Mesodermal cell (in vitro differentiated cells): Measurements from ENCODE around the gene CTAGE6. TPM values are rescaled to one million over a fixed set of nuclear protein-coding genes. Genes with fewer than 3 reads are reported as not detected.
"Not testable (repeated sequence)": the region's sequence is repeated elsewhere in the genome, so short reads cannot be mapped to it uniquely, and the experiment has no call there.

ENCODE experiments used
- H3K27ac ChIP-seq: 2 replicates; pipeline ENCODE4 v1.7.0; 2013; ENCODE audit warnings: mild to moderate bottlenecking, low read depth, low read length, moderate library complexity; ENCODE audit not compliant: severe bottlenecking
- H3K36me3 ChIP-seq: 2 replicates; pipeline ENCODE4 v1.7.1; 2013; ENCODE audit warnings: mild to moderate bottlenecking, low read length, moderate library complexity; ENCODE audit not compliant: control insufficient read depth, insufficient read depth
- H3K4me1 ChIP-seq: one replicate; pipeline ENCODE4 v1.7.1; 2013; ENCODE audit warnings: mild to moderate bottlenecking, low read length; ENCODE audit not compliant: insufficient read depth, control insufficient read depth, poor library complexity, severe bottlenecking
- H3K4me3 ChIP-seq: 2 replicates; pipeline ENCODE4 v1.7.0; 2013; ENCODE audit warnings: low read length, control low read depth, mild to moderate bottlenecking; ENCODE audit not compliant: insufficient read depth, poor library complexity, severe bottlenecking; ENCODE audit errors: extremely low read depth
- H3K9me3 ChIP-seq: 2 replicates; pipeline ENCODE4 v1.7.1; 2013; ENCODE audit warnings: mild to moderate bottlenecking, low read length, moderate library complexity; ENCODE audit not compliant: control insufficient read depth
- WGBS, 2 experiments: methylation state at CpG; one replicate each; pipeline ENCODE4 v1.1.5; 2013; ENCODE audit warnings: missing lambda C conversion rate in 2 of 2; ENCODE audit not compliant: insufficient coverage in 2 of 2; 5-methylcytosine and 5-hydroxymethylcytosine counted together
- polyA plus RNA-seq, 2 experiments: library from polyadenylated mRNA; stranded (reverse); fragments of 50-300 nt; gene quantifications; one replicate each; pipeline ENCODE4 v1.2.3, GENCODE V29; 2013

The CTAGE6 gene, protein sequence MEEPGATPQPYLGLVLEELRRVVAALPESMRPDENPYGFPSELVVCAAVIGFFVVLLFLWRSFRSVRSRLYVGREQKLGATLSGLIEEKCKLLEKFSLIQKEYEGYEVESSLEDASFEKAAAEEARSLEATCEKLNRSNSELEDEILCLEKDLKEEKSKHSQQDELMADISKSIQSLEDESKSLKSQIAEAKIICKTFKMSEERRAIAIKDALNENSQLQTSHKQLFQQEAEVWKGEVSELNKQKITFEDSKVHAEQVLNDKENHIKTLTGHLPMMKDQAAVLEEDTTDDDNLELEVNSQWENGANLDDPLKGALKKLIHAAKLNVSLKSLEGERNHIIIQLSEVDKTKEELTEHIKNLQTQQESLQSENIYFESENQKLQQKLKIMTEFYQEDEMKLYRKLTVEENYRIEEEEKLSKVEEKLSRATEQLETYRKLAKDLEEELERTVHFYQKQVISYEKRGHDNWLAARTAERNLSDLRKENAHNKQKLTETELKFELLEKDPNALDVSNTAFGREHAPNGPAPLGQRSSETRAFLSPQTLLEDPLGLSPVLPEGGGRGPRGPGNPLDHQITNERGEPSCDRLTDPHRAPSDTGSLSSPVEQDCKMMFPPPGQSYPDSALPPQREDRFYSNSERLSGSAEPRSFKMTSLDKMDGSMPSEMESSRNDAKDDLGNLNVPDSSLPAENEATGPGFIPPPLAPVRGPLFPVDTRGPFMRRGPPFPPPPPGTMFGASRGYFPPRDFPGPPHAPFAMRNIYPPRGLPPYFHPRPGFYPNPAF
- polyA plus RNA-seq (2013, experiment 1 of 2) = not detected
- polyA plus RNA-seq (2013, experiment 2 of 2) = not detected

DNA sequence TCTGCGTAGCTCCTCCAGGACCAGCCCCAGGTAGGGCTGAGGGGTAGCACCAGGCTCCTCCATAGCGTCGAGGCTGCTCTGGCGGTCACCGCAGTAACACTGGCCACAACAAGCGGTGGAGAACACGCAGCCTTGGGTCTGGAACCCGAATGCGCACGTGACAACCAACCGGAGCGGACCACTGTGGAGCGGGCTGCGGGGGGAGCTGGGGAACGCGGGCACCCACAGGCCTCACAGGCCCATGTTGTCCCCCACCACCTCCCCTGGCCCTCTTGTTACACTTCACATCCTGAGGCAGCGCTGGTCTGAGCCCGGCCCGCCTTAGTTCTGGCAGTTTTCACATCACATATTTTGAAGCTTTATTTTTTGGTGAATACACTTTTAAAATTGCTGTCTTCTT lies at the start of gene CTAGE6:
Gene CTAGE6 (minus strand): TSS at position 101 of the 400 bp plus-strand sequence. CDS start 38 bp downstream, at position 63.
- not testable (repeated sequence) for H3K27ac ChIP-seq, H3K4me1 ChIP-seq, H3K4me3 ChIP-seq, H3K9me3 ChIP-seq, H3K36me3 ChIP-seq
- WGBS, 2 experiments = no CpG with 5 or more reads among the region's 19 CpGs

DNA sequence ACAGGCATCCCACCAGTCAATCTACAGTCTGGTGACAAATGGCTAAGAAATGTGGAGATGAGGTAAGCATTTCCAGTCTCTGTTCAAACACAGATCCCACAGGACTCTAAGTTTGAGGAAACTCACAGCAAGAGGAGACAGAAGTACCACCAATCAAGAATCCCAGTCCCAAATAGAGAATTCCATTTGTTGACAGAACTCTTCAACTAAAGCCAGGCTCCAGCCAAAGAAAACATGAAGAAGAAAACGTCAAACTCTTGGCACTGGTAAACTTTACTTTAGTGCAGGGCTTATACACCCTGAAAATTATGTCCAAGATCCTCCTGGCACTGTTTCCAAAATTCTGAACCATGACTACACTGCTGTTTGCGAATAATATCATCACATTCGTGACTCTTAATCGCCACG lies 49.2 kb upstream of the CTAGE6 start:
- not testable (repeated sequence) for H3K4me3 ChIP-seq, H3K4me1 ChIP-seq, H3K9me3 ChIP-seq, H3K27ac ChIP-seq, H3K36me3 ChIP-seq
- WGBS, 2 experiments = no CpG with 5 or more reads among the region's 5 CpGs

DNA sequence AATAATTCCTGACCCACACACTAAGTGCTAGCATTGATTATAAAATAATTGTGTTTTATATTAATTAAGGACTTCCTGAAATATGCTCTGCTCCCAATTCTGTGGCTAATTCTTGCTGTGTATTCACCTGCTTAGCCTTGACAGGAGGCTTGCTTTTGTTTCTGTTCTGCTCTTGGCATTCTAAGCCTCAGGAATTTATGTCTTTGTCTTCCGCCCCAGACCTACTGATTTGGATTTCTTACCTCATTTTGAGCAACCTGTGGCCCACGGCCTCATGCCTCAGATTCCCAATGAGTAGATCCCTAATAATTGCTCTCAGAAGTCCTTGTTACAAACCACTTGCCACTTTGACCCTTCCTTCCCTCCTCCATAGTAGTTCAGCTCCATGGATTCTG lies 40.4 kb upstream of the CTAGE6 start:
- WGBS, 2 experiments = no CpG with 5 or more reads among the region's 2 CpGs
- H3K27ac ChIP-seq, H3K4me1 ChIP-seq, H3K9me3 ChIP-seq, H3K4me3 ChIP-seq, H3K36me3 ChIP-seq: not testable (repeated sequence)

DNA sequence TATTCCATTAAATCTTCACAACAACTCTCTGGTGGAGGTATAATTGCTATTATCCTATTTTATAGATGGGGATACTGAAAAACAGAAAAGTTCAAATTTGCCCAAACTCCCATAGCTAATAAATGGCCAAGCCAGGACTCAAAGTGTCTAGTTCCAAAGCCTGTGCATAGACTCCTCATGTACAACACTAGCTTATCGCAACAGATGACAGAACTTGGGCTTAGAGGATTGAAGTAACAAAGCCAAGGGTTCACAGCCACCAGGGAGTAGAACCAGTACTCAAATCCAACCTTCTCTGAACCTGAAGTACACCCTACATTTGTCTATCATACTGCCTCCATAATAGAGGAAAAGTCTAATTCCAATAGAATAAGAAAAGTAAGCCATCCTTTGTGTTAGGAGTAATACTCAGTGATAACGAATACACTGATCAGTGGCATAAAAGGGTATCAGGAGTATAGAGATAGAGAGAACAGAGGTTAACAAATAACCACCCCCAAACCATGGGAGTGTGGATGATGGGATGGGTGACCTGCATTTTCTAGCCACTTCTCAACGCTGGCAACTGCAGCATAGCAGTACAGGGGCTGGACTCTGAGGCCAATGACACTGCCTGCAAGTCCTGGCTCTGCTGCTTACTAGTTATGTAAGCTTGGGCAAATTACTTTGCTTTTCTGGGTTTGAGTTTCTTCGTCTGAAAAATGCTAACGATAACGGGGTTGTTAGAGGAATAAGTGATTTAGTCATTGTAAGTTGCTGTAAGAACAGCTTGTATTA lies 39.8 kb upstream of the CTAGE6 start:
- H3K4me3 ChIP-seq, H3K9me3 ChIP-seq, H3K4me1 ChIP-seq, H3K36me3 ChIP-seq, H3K27ac ChIP-seq: not testable (repeated sequence)
- WGBS, 2 experiments = no CpG with 5 or more reads among the region's 6 CpGs

DNA sequence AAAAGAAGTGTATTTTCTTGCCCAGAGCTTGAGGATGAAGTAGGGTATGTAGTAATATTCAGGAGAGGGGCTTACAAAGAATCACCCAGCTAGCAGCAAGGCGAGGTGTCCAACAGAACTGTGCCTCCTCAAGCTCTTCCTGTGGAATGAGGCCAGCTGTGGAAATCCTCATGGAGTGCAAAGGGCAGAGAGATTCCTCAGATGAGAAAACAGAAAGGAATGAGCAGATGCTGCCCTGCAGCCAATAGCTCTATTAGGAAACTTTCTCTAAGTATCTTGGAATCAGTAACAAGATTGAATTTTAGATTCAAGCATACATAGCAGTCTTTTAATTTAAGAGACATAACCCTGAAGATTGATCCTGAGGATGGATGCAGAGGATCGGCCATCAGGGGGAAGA lies 38.2 kb upstream of the CTAGE6 start:
- not testable (repeated sequence) for H3K4me3 ChIP-seq, H3K4me1 ChIP-seq, H3K9me3 ChIP-seq, H3K27ac ChIP-seq, H3K36me3 ChIP-seq
- WGBS, 2 experiments = no CpG with 5 or more reads among the region's 2 CpGs

DNA sequence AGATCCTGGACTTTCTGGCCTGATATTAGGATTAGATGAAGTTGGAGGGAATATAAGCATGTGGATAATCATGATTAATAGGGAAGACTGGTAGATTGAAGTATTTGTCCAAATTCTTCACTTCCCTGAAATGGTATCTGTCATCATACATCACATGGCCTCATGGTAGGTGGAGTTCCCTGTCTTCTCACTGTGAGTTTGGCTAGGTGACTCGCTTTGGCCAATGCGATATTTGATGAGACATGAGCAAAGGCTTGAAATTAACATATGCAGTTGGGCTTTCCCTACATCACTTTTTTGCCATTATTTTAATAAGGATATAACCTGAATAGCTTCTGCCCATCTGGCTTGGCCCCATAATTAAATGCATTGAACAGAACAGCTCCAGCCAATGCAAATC lies 35.1 kb upstream of the CTAGE6 start:
- not testable (repeated sequence) for H3K27ac ChIP-seq, H3K9me3 ChIP-seq, H3K36me3 ChIP-seq, H3K4me3 ChIP-seq, H3K4me1 ChIP-seq
- WGBS, 2 experiments = no CpG with 5 or more reads among the region's 2 CpGs

DNA sequence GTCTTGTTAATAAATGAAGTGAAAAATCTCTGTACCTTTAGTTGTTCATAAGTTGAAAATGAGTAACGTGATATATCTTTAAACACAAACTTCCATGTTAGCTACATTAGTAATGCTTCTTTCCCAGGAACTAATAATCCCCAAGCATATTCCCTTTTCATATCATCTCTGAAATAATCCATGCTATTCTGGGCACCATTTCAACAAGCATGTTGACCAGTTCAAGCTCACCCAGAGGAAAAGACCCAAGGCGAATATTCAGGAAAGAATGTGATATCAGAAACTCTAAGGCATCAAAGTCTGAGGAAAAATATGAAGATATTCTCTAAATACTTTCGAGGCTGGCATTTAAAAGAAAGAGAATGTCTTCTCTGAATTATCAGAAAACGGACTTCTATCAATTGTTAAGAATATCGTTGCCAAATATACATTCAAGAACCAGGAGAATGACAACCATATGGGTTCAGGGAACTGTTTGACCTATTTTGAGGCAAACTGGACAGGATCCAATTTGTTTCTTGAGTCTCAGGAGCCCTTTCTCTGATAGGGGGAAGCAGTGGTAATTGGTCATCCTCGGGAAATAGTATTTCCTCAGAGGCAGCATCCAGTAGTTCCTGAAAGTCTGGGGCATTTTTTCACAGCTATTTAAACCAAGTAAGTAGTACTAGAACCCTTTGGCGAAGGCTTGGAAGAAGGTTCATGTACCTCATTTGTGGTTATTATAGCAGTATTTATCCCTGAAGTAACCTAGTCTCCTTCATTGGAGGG lies 28.1 kb upstream of the CTAGE6 start:
- no CpG with 5 or more reads among the region's 7 CpGs for WGBS, 2 experiments
- not testable (repeated sequence) for H3K9me3 ChIP-seq, H3K4me1 ChIP-seq, H3K36me3 ChIP-seq, H3K4me3 ChIP-seq, H3K27ac ChIP-seq

DNA sequence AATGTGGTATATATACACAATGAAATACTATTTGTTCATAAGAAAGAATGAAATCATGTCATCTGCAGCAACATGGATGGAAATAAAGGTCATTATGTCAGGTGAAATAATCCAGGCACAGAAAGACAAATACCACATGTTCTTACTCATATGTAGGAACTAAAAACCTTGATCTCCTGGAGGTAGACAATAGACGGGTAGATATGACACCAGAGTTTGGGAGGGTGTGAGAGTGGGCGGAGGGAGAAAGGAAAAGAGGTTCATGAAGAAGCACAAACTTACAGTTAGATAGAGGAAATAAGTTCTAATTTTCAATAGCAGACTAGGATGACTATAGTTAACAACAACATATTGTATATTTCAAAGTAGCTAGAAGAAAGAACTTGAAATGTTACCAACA lies 22.1 kb upstream of the CTAGE6 start:
- H3K27ac ChIP-seq, H3K36me3 ChIP-seq, H3K9me3 ChIP-seq, H3K4me1 ChIP-seq, H3K4me3 ChIP-seq: not testable (repeated sequence)
- WGBS, 2 experiments = no CpG with 5 or more reads among the region's 2 CpGs

DNA sequence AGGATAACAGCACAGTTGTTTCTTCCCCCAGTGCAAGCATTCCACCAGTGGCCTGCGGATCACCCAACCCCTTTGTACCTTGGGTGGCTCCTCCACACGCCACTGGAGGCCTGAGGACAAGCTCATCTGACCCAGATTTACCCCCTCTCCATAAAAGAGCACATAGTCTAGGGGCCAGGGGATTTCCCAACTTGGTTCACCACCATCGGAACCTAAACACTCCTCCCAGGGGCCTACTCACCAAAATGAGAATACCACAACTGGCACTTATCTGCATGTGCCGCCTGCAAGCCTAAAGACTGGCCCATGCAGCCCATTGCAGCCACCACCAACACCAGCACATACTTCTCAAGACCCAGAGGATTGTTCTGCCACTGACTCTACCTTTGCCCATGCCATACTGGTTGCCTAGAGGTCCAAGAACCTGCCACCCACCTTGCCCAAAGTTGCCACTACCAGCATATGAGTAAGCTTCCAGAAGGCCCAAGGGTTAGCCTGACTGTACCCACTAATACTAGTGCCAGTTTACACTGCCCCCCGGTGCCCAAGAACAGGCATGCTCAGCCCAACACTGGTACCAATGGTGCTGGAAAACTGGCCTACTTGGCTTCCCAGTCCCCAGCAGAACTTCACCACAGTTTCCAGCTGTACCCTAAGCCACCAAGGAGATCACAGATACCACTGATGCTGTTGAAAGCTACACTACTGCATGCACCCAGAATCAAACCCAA lies 15.4 kb upstream of the CTAGE6 start:
- H3K27ac ChIP-seq, H3K4me1 ChIP-seq, H3K36me3 ChIP-seq, H3K9me3 ChIP-seq, H3K4me3 ChIP-seq: not testable (repeated sequence)
- WGBS, 2 experiments = no CpG with 5 or more reads among the region's 5 CpGs

DNA sequence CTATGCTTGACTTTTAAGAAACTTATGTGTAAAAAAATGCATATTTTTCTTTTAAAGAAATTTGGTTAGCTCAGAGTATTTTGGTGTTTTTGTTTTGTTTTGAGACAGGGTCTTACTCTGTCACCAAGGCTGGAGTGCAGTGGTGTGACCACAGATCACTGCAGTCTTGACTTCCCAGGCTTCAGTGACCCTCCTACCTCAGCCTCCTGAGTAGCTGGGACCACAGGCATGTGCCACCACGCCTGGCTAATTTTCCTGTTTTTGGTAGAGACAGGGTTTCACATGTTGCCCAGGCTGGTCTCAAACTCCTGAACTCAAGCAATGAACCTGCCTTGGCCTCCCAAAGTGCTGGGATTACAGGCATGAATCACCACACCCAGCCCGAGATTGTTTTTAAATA lies 10.0 kb upstream of the CTAGE6 start:
- not testable (repeated sequence) for H3K4me1 ChIP-seq, H3K27ac ChIP-seq, H3K36me3 ChIP-seq, H3K9me3 ChIP-seq, H3K4me3 ChIP-seq
- no CpG with 5 or more reads among the region's 2 CpGs for WGBS, 2 experiments
